Osteoblast (primary cell): ENCODE data around the gene MRPL52. TPM values are rescaled to one million over a fixed set of nuclear protein-coding genes. Genes with fewer than 3 reads are reported as not detected.

ENCODE experiments used
- DNase-seq: peaks from one replicate; pipeline ENCODE4 v3.0.0; 2011; ENCODE audit warnings: low spot score, mixed read lengths; ENCODE audit not compliant: insufficient read length; ENCODE audit errors: missing footprints
- H2AFZ ChIP-seq: 2 replicates; pipeline ENCODE4 v1.6.0; 2011; ENCODE audit warnings: mild to moderate bottlenecking, low read length
- H3K27ac ChIP-seq: 2 replicates; pipeline ENCODE4 v1.5.1; 2011; ENCODE audit warnings: mild to moderate bottlenecking, low read depth, low read length, moderate library complexity
- H3K27me3 ChIP-seq: 2 replicates; pipeline ENCODE4 v1.6.0; 2012; ENCODE audit warnings: mild to moderate bottlenecking, control low read depth, inconsistent platforms, low read length, moderate library complexity; ENCODE audit not compliant: insufficient read depth
- H3K36me3 ChIP-seq: 2 replicates; pipeline ENCODE4 v1.5.1; 2011; ENCODE audit warnings: mild to moderate bottlenecking, low read length, control low read depth, moderate library complexity; ENCODE audit not compliant: insufficient read depth
- H3K4me1 ChIP-seq: 2 replicates; pipeline ENCODE4 v1.5.1; 2011; ENCODE audit warnings: mild to moderate bottlenecking, low read length, control low read depth, moderate library complexity; ENCODE audit not compliant: insufficient read depth
- H3K4me2 ChIP-seq: 2 replicates; pipeline ENCODE4 v1.6.0; 2011; ENCODE audit warnings: mild to moderate bottlenecking, low read length; ENCODE audit not compliant: insufficient read depth
- H3K4me3 ChIP-seq: fragments of 200-600 bp; sonication (generic); 3 replicates; pipeline ENCODE4 v1.5.1; 2012; ENCODE audit warnings: mild to moderate bottlenecking, low read length, inconsistent platforms; ENCODE audit not compliant: insufficient read depth
- H3K79me2 ChIP-seq: 2 replicates; pipeline ENCODE4 v1.6.0; 2012; ENCODE audit warnings: mild to moderate bottlenecking, low read length, control low read depth, inconsistent platforms; ENCODE audit not compliant: insufficient read depth
- H3K9me3 ChIP-seq: 2 replicates; pipeline ENCODE4 v1.5.1; 2011; ENCODE audit warnings: low read depth, low read length, control low read depth
- H4K20me1 ChIP-seq: 2 replicates; pipeline ENCODE4 v1.6.0; 2012; ENCODE audit warnings: mild to moderate bottlenecking, low read length, control low read depth; ENCODE audit not compliant: insufficient read depth
- total RNA-seq: library from RNA; depleted of rRNA; stranded (reverse); fragments of >200 nt; gene quantifications from 2 replicates; pipeline ENCODE4 v1.2.3, GENCODE V29; 2012
- TF ChIP-seq, protein P1 (sequence below): IDR thresholded peaks from 2 replicates; pipeline ENCODE4 v1.5.1; 2011; ENCODE audit warnings: mild to moderate bottlenecking, low read depth, low read length, moderate library complexity; ENCODE audit errors: extremely low read depth

Gene MRPL52
- total RNA-seq, 1 donor, result 31.5 TPM

DNA sequence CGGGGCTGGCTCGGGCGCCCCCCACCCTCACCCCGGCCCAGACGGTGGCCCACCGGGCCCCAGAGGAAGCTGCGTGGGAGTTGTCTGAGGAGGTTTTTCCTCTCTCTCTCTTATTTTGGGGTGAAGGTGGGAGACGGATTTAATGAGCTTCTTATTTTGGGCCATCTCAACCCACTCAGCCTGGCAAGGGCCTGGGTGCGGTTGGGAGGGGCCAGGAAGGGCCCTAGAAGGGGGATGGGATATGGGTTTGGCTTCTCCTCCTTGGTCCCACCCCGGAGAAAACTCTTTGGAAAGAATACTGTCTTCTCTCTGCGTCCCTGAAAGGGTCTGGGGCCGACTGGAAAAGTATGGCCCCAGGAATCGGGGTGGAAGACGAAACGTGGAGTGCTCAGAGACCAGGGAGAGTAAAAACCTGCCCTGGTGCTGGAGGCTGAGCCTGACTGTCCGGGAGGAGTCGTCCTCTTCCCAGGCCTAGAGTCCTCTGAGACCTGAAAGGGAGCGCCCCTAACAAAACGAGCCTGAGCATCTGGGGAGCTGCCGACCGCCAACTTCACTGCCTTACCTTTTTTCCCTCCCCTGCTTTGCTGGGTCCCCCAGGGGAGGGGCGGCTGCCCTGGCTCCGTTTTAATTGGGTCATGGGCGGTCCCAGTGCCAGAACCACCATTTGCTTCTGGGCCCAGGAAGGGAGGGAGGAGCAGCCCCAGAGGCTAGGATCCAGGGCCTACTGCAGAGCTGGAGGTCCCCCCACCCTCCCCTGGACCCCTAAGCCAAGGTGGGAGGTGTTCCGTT, 8.3 kb downstream of the MRPL52 start:
- Histone ChIP-seq H3K4me3 (peak overlapping the region; percentile 96), H3K9me3 (no peaks in the 10 kb centered on the region), H2AFZ (no peak overlapping the region), H3K27ac (peak overlapping the region; percentile 97), H3K79me2 (peaks cover 73% of the 10 kb centered on the region), H3K4me1 (peaks cover 25% of the 10 kb centered on the region), H3K36me3 (peaks cover 40% of the 10 kb centered on the region), H3K27me3 (no peaks in the 10 kb centered on the region), H4K20me1 (peaks cover 17% of the 10 kb centered on the region), H3K4me2 (peak overlapping the region; percentile 88)
- TF ChIP-seq, protein P1, sequence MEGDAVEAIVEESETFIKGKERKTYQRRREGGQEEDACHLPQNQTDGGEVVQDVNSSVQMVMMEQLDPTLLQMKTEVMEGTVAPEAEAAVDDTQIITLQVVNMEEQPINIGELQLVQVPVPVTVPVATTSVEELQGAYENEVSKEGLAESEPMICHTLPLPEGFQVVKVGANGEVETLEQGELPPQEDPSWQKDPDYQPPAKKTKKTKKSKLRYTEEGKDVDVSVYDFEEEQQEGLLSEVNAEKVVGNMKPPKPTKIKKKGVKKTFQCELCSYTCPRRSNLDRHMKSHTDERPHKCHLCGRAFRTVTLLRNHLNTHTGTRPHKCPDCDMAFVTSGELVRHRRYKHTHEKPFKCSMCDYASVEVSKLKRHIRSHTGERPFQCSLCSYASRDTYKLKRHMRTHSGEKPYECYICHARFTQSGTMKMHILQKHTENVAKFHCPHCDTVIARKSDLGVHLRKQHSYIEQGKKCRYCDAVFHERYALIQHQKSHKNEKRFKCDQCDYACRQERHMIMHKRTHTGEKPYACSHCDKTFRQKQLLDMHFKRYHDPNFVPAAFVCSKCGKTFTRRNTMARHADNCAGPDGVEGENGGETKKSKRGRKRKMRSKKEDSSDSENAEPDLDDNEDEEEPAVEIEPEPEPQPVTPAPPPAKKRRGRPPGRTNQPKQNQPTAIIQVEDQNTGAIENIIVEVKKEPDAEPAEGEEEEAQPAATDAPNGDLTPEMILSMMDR, result no peak
- peak; percentile 93 for DNase-seq

DNA sequence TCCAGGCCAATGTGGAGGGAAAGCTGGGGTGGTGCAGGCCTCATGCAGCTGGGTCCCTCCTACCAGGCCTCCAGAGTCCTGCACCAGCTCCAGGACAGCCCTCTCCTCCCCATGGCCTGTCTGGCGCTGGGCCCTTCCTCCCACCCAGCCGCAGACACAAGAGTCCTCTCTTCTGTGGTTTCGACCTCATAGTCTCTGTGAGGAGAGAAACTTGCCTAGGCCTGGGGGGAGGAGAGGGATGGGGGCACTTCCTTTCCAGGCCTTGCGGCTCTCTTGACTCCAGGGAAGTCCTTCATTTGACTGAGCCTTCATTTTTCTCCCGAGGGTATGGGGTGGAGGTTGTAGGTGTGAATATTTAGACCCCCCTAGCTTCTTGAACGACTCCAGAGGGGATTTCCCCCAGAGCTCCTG, 8.9 kb downstream of the MRPL52 start:
- H3K4me1 ChIP-seq, result peaks cover 25% of the 10 kb centered on the region
- H3K9me3 ChIP-seq, result no peaks in the 10 kb centered on the region
- H2AFZ ChIP-seq, result no peak overlapping the region
- DNase-seq, result peak; percentile 91
- peak overlapping the region; percentile 88 for H3K4me2 ChIP-seq
- peak overlapping the region; percentile 97 for H3K27ac ChIP-seq
- no peaks in the 10 kb centered on the region for H3K27me3 ChIP-seq
- H4K20me1 ChIP-seq, result peaks cover 17% of the 10 kb centered on the region
- peaks cover 41% of the 10 kb centered on the region for H3K36me3 ChIP-seq
- peaks cover 80% of the 10 kb centered on the region for H3K79me2 ChIP-seq
- peak overlapping the region; percentile 96 for H3K4me3 ChIP-seq
- TF ChIP-seq, protein P1, result no peak

DNA sequence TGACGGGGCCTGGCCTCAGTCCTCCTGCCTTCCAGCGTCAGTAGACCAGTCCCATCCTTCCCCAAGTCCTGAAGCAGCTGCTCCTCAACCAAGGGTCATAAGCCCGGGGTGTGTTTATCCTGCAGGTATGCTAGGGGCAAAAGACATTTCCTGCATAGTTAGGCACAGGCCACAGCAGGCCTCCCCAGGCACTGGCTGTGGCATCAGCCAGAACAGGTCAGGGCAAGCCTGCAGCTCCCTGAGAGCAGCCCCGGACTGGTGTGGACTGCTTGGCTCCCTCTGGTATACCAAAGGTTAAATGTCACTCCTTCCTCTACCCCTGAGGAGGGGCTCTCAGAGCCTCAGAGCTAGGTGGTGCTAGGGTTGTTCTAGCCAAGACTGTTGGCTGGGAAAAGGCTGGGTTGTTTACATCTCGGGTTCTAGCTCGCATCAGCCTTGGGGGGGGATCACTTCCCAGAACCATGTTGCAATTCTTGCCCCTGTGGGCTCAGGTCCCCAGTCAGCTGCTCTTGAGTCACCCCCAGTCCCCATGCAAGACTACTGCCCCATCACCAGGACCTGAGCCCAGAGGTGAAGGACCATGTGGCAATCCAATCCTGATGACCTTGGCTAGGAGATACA, 9.6 kb downstream of the MRPL52 start:
- Histone ChIP-seq H3K9me3 (no peaks in the 10 kb centered on the region), H3K4me1 (peaks cover 26% of the 10 kb centered on the region), H3K4me2 (peak overlapping the region; percentile 88), H3K79me2 (peaks cover 85% of the 10 kb centered on the region), H2AFZ (no peak overlapping the region), H3K4me3 (peak overlapping the region; percentile 96), H3K27ac (peak overlapping the region; percentile 97), H3K27me3 (no peaks in the 10 kb centered on the region), H4K20me1 (peaks cover 19% of the 10 kb centered on the region), H3K36me3 (peaks cover 40% of the 10 kb centered on the region)
- peak; percentile 90 for DNase-seq
- TF ChIP-seq, protein P1, result no peak

DNA sequence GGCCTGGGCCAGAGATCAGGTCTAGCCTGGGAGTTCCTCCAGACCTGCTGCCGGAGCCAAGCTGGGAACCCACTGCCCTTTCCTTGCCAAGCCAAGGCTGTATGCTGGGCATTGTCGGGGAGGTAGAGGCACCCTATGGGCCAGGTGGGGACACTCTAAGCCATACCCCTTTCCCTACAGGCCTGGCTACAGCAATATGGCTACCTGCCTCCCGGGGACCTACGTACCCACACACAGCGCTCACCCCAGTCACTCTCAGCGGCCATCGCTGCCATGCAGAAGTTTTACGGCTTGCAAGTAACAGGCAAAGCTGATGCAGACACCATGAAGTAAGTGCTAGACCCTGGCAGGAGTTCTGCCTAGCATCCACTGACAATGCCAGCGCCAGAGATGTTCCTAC, 11.6 kb downstream of the MRPL52 start:
- no peak for DNase-seq
- no peaks in the 10 kb centered on the region for H3K27me3 ChIP-seq
- no peak overlapping the region for H3K4me2 ChIP-seq
- TF ChIP-seq, protein P1, result no peak
- peaks cover 99% of the 10 kb centered on the region for H3K79me2 ChIP-seq
- H4K20me1 ChIP-seq, result peaks cover 21% of the 10 kb centered on the region
- peak overlapping the region; percentile 97 for H3K27ac ChIP-seq
- no peak overlapping the region for H3K4me3 ChIP-seq
- peaks cover 35% of the 10 kb centered on the region for H3K4me1 ChIP-seq
- H3K9me3 ChIP-seq, result no peaks in the 10 kb centered on the region
- no peak overlapping the region for H2AFZ ChIP-seq
- peaks cover 57% of the 10 kb centered on the region for H3K36me3 ChIP-seq
